GM19395 (cell line): ENCODE measurements around the gene TBL3.

Experiments used
- ATAC-seq: cut with Tn5 transposase; IDR thresholded peaks from one replicate; pipeline ENCODE4 v1.9.1; 2021; ENCODE audit warnings: mild to moderate bottlenecking, moderate library complexity; ENCODE audit not compliant: unreplicated experiment

The TBL3 gene

GRCh38 chr16:1981398-1981836, 9.6 kb downstream of the TBL3 start, which contains the start of gene NOXO1:
Gene NOXO1, minus strand, starts transcription at chr16:1981469. Its CDS starts 290 bp downstream, at chr16:1981179.
- no peak for ATAC-seq

GRCh38 chr16:1982013-1982433, 10.2 kb downstream of the TBL3 start:
- ATAC-seq, result no peak

- ATAC-seq, result no peak
Measured at GRCh38 chr16:1982991-1983543, 11.2 kb downstream of the TBL3 start.

GRCh38 chr16:1983544-1984346, 11.9 kb downstream of the TBL3 start, which contains the start of gene GFER:
Gene GFER, plus strand, starts transcription at chr16:1984193. Its CDS starts 26 bp downstream, at chr16:1984219.
- ATAC-seq, result peak; percentile 70

GRCh38 chr16:1984347-1985225, 12.7 kb downstream of the TBL3 start:
- ATAC-seq, result peak; percentile 24

GRCh38 chr16:1985466-1986150, 13.8 kb downstream of the TBL3 start:
- no peak for ATAC-seq

- ATAC-seq, result no peak
Measured at GRCh38 chr16:1987198-1987597, 15.3 kb downstream of the TBL3 start.

GRCh38 chr16:1989209-1990100, 17.6 kb downstream of the TBL3 start, which contains the start of gene SYNGR3:
Gene SYNGR3, plus strand, starts transcription at chr16:1989970. Its CDS starts 133 bp downstream, at chr16:1990103.
- ATAC-seq, result no peak

GRCh38 chr16:1990101-1990350, 18.2 kb downstream of the TBL3 start:
- no peak for ATAC-seq

GRCh38 chr16:1990351-1991134, 18.7 kb downstream of the TBL3 start:
- ATAC-seq, result no peak

GRCh38 chr16:1991135-1991551, 19.3 kb downstream of the TBL3 start:
- no peak for ATAC-seq

- ATAC-seq, result no peak
Measured at GRCh38 chr16:1991588-1991947, 19.7 kb downstream of the TBL3 start.

- ATAC-seq, result peak; percentile 52
Measured at GRCh38 chr16:1991948-1992703, 20.3 kb downstream of the TBL3 start.

GRCh38 chr16:1992704-1993317, 21.0 kb downstream of the TBL3 start:
- no peak for ATAC-seq

- no peak for ATAC-seq
Measured at GRCh38 chr16:1993731-1994131, 21.9 kb downstream of the TBL3 start.

- no peak for ATAC-seq
Measured at GRCh38 chr16:1997494-1998359, 25.9 kb downstream of the TBL3 start.

- ATAC-seq, result no peak
Measured at GRCh38 chr16:1998360-1998835, 26.5 kb downstream of the TBL3 start.
